Osteocyte (in vitro differentiated cells): ENCODE data around the gene PEAR1. TPM values are rescaled to one million over a fixed set of nuclear protein-coding genes. Genes with fewer than 3 reads are reported as not detected.
A peak's percentile ranks its signal among the peaks of the same experiment; 100 is the strongest.

Experiments used
- DNase-seq: peaks from one replicate; pipeline ENCODE4 v3.0.0; 2021; ENCODE audit warnings: mixed read lengths; ENCODE audit not compliant: unreplicated experiment; ENCODE audit errors: extremely low spot score
- H3K27ac Mint-ChIP-seq: one replicate; pipeline ENCODE4 v1.8.0; 2021; ENCODE audit warnings: mild to moderate bottlenecking, mixed read lengths; ENCODE audit not compliant: unreplicated experiment
- H3K27me3 Mint-ChIP-seq: one replicate; pipeline ENCODE4 v1.8.0; 2021; ENCODE audit warnings: mixed read lengths; ENCODE audit not compliant: unreplicated experiment
- H3K36me3 Mint-ChIP-seq: one replicate; pipeline ENCODE4 v1.8.0; 2021; ENCODE audit warnings: mixed read lengths; ENCODE audit not compliant: unreplicated experiment
- H3K4me1 Mint-ChIP-seq: one replicate; pipeline ENCODE4 v1.8.0; 2021; ENCODE audit warnings: mixed read lengths; ENCODE audit not compliant: unreplicated experiment
- H3K4me3 Mint-ChIP-seq: one replicate; pipeline ENCODE4 v1.8.0; 2021; ENCODE audit warnings: mild to moderate bottlenecking, moderate library complexity, mixed read lengths; ENCODE audit not compliant: unreplicated experiment
- H3K9me3 Mint-ChIP-seq: one replicate; pipeline ENCODE4 v1.8.0; 2021; ENCODE audit warnings: mixed read lengths; ENCODE audit not compliant: unreplicated experiment
- CTCF ChIP-seq: fragments of 200-600 bp; sonication (generic); IDR thresholded peaks from 2 replicates; pipeline ENCODE4 v1.5.0; 2021; ENCODE audit warnings: antibody characterized with exemption, mild to moderate bottlenecking, moderate library complexity
- total RNA-seq: library from RNA; stranded (reverse); gene quantifications from 2 replicates; pipeline ENCODE4 v1.2.1, GENCODE V29; 2021

The PEAR1 gene
- total RNA-seq, 1 donor from 2014 or later = 27.4 TPM

DNA sequence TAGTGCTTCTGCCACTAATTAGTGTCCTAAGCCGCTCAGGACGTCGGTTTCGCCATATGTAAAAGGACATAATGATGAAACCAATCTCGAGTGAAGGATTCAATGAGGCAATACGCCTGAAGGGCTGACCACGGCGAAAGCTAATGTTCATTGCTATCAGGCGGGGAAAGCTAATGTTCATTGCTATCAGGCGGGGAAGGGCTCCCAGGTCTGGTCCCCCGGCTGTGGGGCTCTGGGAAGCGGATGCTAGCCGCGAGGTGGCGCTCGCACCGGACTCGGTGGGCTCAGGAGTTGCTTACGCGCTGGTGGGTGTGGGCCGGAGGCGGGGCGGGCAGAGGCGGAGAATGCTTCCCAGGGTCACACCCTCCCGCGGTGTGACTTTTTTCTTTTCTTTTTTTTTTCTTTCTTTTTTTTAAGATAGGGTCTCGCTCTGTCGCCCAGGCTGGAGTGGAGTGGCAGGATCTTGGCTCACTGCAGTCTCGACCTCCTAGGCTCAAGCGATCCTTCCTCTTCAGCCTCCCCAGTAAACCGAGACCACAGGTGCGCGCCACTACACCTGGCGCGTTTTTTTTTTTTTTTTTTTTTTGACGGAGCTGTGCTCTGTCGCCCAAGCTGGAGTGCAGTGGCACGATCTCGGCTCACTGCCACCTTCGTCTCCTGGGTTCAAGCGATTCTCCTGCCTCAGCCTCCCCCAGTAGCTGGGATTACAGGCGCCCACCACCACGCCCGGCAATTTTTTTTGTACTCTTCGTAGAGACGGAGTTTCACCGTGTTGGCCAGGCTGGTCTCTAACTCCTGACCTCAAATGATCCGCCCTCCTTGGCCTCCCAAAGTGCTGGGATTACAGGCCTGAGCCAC lies 1.1 kb upstream of the PEAR1 start:
- Mint-ChIP-seq H3K4me1 (peaks cover 43% of the 10 kb centered on the region), H3K27ac (peak overlapping the region; percentile 52), H3K36me3 (no peaks in the 10 kb centered on the region), H3K27me3 (peaks cover 5% of the 10 kb centered on the region), H3K4me3 (peak overlapping the region; percentile 73), H3K9me3 (no peaks in the 10 kb centered on the region)
- TF ChIP-seq CTCF = peak; percentile 92
- peak; percentile 98 for DNase-seq

GRCh38 chr1:156894001-156894400 lies 483 bp downstream of the PEAR1 start:
- no peaks in the 10 kb centered on the region for H3K9me3 Mint-ChIP-seq
- peak overlapping the region; percentile 98 for H3K27ac Mint-ChIP-seq
- peaks cover 1% of the 10 kb centered on the region for H3K27me3 Mint-ChIP-seq
- H3K36me3 Mint-ChIP-seq = no peaks in the 10 kb centered on the region
- no peak for TF ChIP-seq CTCF
- peak overlapping the region; percentile 73 for H3K4me3 Mint-ChIP-seq
- peaks cover 58% of the 10 kb centered on the region for H3K4me1 Mint-ChIP-seq
- DNase-seq = no peak

DNA sequence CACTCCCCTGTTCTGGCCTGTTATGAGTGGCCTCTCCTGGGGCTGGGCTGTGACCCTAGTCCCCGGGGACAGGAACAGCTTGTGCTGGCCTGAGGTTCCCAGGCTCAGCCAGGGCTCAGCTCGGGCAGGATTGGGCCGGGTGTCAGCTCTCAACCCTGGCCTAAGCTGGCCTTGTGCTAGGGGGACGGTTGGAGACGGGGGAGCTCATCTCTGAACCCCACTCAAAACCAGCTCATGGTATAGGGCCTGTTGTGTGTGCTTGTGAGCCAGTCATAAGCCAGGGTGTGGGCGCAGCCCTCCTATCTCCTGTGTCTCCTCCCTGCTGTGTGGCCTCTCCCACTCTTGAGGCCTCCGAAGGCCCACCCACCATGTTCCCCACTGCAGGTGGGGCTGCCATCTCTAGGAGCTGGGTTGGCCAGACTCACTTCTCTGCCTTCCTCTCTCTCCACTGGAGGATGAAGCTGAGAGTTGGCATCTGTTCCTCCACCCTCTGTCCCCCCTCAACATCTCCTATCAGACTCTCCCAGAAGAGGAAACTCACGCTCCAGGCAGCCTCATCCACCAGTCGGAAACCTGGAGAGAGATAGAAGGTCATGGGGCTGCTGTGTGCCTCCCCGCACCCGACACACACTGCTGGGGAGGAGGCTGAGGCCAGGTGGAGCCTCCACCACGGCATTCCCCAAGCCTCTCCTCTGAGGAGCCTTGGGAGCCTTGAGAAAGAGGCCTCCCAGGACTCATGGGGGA lies 1.4 kb downstream of the PEAR1 start:
- DNase-seq = no peak
- no peak for TF ChIP-seq CTCF
- Mint-ChIP-seq H3K27ac (peak overlapping the region; percentile 98), H3K9me3 (no peaks in the 10 kb centered on the region), H3K36me3 (no peaks in the 10 kb centered on the region), H3K4me3 (peak overlapping the region; percentile 73), H3K4me1 (peaks cover 66% of the 10 kb centered on the region), H3K27me3 (no peaks in the 10 kb centered on the region)

DNA sequence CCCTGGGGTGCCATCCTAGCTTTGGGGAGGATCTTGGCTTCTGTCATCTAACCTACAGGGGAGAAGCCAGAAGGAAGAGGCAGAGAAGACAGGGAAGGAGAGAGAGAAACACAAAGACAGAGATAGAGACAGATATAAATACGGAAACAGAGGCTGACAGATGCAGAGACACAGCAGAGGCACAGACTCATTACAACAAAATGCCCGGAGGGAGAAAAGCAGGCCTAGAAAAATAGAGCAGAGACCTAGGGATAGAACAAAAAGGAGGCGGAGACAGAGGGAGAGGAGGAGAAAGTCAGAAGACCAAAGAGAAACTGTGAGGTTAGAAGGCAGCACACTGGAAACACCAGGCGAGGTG lies 1.9 kb downstream of the PEAR1 start:
- Mint-ChIP-seq H3K27ac (peak overlapping the region; percentile 98), H3K4me1 (peaks cover 71% of the 10 kb centered on the region), H3K4me3 (peak overlapping the region; percentile 61), H3K36me3 (no peaks in the 10 kb centered on the region), H3K27me3 (no peaks in the 10 kb centered on the region), H3K9me3 (no peaks in the 10 kb centered on the region)
- no peak for TF ChIP-seq CTCF
- no peak for DNase-seq

- Mint-ChIP-seq H3K27ac (peak overlapping the region; percentile 98), H3K9me3 (no peaks in the 10 kb centered on the region), H3K27me3 (no peaks in the 10 kb centered on the region), H3K36me3 (no peaks in the 10 kb centered on the region), H3K4me3 (peak overlapping the region; percentile 61), H3K4me1 (peaks cover 76% of the 10 kb centered on the region)
- no peak for DNase-seq
- no peak for TF ChIP-seq CTCF
These were observed 2.4 kb downstream of the PEAR1 start for GRCh38 chr1:156895927-156896326.
